SH-SY5Y (cell line): ENCODE results near the gene TAS2R14.

Experiments
- GATA2 ChIP-seq: IDR thresholded peaks from 2 replicates; pipeline ENCODE4 v1.6.1; 2011; ENCODE audit warnings: mild to moderate bottlenecking, low read depth, low read length
- GATA3 ChIP-seq: IDR thresholded peaks from 2 replicates; pipeline ENCODE4 v1.6.1; 2011; ENCODE audit warnings: low read depth, mild to moderate bottlenecking, low read length, moderate library complexity

GRCh38 chr12:10982244-10982643, 43.2 kb upstream of the TAS2R14 start:
- TF ChIP-seq GATA3 (no peak), GATA2 (no peak)
